SKM-1 (cell line): ENCODE results near the gene NANP.
"Not testable (repeated sequence)": the region's sequence is repeated elsewhere in the genome, so short reads cannot be mapped to it uniquely, and the experiment has no call there.

Source experiments
- DNase-seq: peaks from one replicate; lab custom pipeline; 2025; ENCODE audit not compliant: unreplicated experiment; lab: John Stamatoyannopoulos, UW

NANP gene

GRCh38 chr20:25606094-25606695 is 17.6 kb downstream of the NANP start:
- DNase-seq, result no peak

- no peak for DNase-seq
Measured at GRCh38 chr20:25605148-25605547, 18.7 kb downstream of the NANP start.

GRCh38 chr20:25604611-25605010 is 19.2 kb downstream of the NANP start:
- DNase-seq, result no peak

GRCh38 chr20:25602914-25603309 is 20.9 kb downstream of the NANP start:
- not testable (repeated sequence) for DNase-seq

- not testable (repeated sequence) for DNase-seq
Measured at GRCh38 chr20:25602191-25602913, 21.5 kb downstream of the NANP start.

GRCh38 chr20:25601659-25602058 is 22.2 kb downstream of the NANP start:
- DNase-seq, result no peak

GRCh38 chr20:25600632-25601031 is 23.2 kb downstream of the NANP start:
- DNase-seq, result no peak

GRCh38 chr20:25592135-25592852 is 31.5 kb downstream of the NANP start:
- no peak for DNase-seq

GRCh38 chr20:25590778-25591177 is 33.0 kb downstream of the NANP start:
- not testable (repeated sequence) for DNase-seq

- no peak for DNase-seq
Measured at GRCh38 chr20:25588491-25588890, 35.3 kb downstream of the NANP start.

GRCh38 chr20:25587536-25587935 is 36.3 kb downstream of the NANP start:
- no peak for DNase-seq

- DNase-seq, result no peak
Measured at GRCh38 chr20:25586877-25587276, 36.9 kb downstream of the NANP start.

- no peak for DNase-seq
Measured at GRCh38 chr20:25584905-25585704, 38.7 kb downstream of the NANP start, which contains the start of gene NINL. Gene NINL, minus strand, starts transcription at chr20:25585531. Its CDS starts 58,944 bp downstream, at chr20:25526587.

- not testable (repeated sequence) for DNase-seq
Measured at GRCh38 chr20:25583607-25584006, 40.2 kb downstream of the NANP start.

GRCh38 chr20:25580711-25581110 is 43.1 kb downstream of the NANP start:
- no peak for DNase-seq

GRCh38 chr20:25579081-25579770 is 44.6 kb downstream of the NANP start:
- DNase-seq, result no peak

- DNase-seq, result no peak
Measured at GRCh38 chr20:25576783-25577530, 46.9 kb downstream of the NANP start.

GRCh38 chr20:25574411-25574810 is 49.4 kb downstream of the NANP start:
- peak; percentile 8 for DNase-seq

- DNase-seq, result no peak
Measured at GRCh38 chr20:25573288-25574251, 50.2 kb downstream of the NANP start.
